Stimulated activated CD8-positive, alpha-beta memory T cell treated with anti-CD3 and anti-CD28 coated beads, Interleukin-7, amount 100 ng/mL, for 4 hours (primary cell): Measurements from ENCODE around the gene TMEM59L.

Experiments
- DNase-seq, 2 donors: peaks; one replicate each; pipeline ENCODE4 v3.0.0-alpha.2; 2020; ENCODE audit warnings: low read depth in 2 of 2

Gene TMEM59L

GRCh38 chr19:18658366-18658855, 45.7 kb downstream of the TMEM59L start:
- no peak for DNase-seq

- no peak for DNase-seq
Measured at GRCh38 chr19:18659281-18660050, 46.8 kb downstream of the TMEM59L start.

GRCh38 chr19:18660051-18660910, 47.6 kb downstream of the TMEM59L start:
- DNase-seq: no peak

- DNase-seq: no peak
Measured at GRCh38 chr19:18660939-18661670, 48.4 kb downstream of the TMEM59L start.

- DNase-seq: no peak
Measured at GRCh38 chr19:18662972-18663732, 50.5 kb downstream of the TMEM59L start.

- DNase-seq: no peak
Measured at GRCh38 chr19:18663940-18664530, 51.4 kb downstream of the TMEM59L start.

- no peak for DNase-seq
Measured at GRCh38 chr19:18665771-18666202, 53.1 kb downstream of the TMEM59L start.

GRCh38 chr19:18666317-18666716, 53.6 kb downstream of the TMEM59L start:
- no peak for DNase-seq

GRCh38 chr19:18666784-18667183, 54.1 kb downstream of the TMEM59L start:
- DNase-seq: no peak

- no peak for DNase-seq
Measured at GRCh38 chr19:18667531-18668251, 55.0 kb downstream of the TMEM59L start.

GRCh38 chr19:18668252-18668631, 55.6 kb downstream of the TMEM59L start:
- DNase-seq: no peak

GRCh38 chr19:18668744-18669523, 56.3 kb downstream of the TMEM59L start:
- DNase-seq: no peak

- DNase-seq: no peak
Measured at GRCh38 chr19:18669524-18669817, 56.8 kb downstream of the TMEM59L start.

- DNase-seq: no peak
Measured at GRCh38 chr19:18669883-18670282, 57.2 kb downstream of the TMEM59L start.

- DNase-seq: no peak
Measured at GRCh38 chr19:18670312-18670711, 57.6 kb downstream of the TMEM59L start.
